Gastrocnemius medialis (tissue), 4 donors: ENCODE data around the gene SPCS3.

Experiments used
- POLR2A ChIP-seq, 2 donors: fragments of 450-650 bp; IDR thresholded peaks; one replicate each; pipeline ENCODE4 v1.6.1; 2017; ENCODE audit warnings: antibody characterized with exemption in 2 of 2, mild to moderate bottlenecking in 2 of 2, moderate library complexity in 2 of 2
- TF ChIP-seq, protein P1 (sequence below), 5 experiments: fragments of 450-650 bp in 3 of 5; fragments of 200-600 bp in 2 of 5; sonication (generic) in 2 of 5; IDR thresholded peaks in 4 of 5; conservative IDR thresholded peaks in 1 of 5; 1 replicate in 4 of 5; 2 replicates in 1 of 5; pipeline ENCODE4 v1.5.1; 2016 to 2019; ENCODE audit warnings: antibody characterized with exemption in 5 of 5, mild to moderate bottlenecking in 3 of 5, moderate library complexity in 3 of 5

DNA sequence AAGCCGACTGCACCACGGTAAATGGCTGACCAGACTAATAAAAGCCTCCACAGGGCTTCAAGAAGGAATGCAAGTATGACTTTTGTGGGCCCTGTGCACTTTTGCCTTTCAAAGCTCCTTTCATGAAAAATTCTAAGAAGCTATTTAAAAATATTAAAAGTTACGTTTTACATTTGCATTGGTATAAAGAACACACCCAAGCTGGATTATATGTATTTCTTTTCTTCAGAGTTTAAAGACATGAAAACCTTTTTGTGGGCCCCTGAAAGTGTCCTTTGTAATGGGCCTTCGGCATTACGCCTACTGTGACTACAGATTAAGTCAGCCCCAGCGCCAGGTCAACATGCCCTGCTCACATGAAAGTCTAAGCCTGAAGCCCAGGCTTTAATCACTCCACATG is 30.2 kb upstream of the SPCS3 start:
- TF ChIP-seq, protein P1, sequence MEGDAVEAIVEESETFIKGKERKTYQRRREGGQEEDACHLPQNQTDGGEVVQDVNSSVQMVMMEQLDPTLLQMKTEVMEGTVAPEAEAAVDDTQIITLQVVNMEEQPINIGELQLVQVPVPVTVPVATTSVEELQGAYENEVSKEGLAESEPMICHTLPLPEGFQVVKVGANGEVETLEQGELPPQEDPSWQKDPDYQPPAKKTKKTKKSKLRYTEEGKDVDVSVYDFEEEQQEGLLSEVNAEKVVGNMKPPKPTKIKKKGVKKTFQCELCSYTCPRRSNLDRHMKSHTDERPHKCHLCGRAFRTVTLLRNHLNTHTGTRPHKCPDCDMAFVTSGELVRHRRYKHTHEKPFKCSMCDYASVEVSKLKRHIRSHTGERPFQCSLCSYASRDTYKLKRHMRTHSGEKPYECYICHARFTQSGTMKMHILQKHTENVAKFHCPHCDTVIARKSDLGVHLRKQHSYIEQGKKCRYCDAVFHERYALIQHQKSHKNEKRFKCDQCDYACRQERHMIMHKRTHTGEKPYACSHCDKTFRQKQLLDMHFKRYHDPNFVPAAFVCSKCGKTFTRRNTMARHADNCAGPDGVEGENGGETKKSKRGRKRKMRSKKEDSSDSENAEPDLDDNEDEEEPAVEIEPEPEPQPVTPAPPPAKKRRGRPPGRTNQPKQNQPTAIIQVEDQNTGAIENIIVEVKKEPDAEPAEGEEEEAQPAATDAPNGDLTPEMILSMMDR (IDR thresholded peaks at IDR 0.05 in 4 of 5, conservative IDR thresholded peaks at IDR 0.05 in 1 of 5) = no peak
- no peak for TF ChIP-seq POLR2A (IDR thresholded peaks at IDR 0.05)
